NOMO-1 (cell line): ENCODE data around the gene SHC1.

Experiments used
- DNase-seq, 2 experiments: peaks; one replicate each; lab custom pipeline; 2025; ENCODE audit not compliant: unreplicated experiment in 2 of 2; lab: John Stamatoyannopoulos, UW

The SHC1 gene, protein sequence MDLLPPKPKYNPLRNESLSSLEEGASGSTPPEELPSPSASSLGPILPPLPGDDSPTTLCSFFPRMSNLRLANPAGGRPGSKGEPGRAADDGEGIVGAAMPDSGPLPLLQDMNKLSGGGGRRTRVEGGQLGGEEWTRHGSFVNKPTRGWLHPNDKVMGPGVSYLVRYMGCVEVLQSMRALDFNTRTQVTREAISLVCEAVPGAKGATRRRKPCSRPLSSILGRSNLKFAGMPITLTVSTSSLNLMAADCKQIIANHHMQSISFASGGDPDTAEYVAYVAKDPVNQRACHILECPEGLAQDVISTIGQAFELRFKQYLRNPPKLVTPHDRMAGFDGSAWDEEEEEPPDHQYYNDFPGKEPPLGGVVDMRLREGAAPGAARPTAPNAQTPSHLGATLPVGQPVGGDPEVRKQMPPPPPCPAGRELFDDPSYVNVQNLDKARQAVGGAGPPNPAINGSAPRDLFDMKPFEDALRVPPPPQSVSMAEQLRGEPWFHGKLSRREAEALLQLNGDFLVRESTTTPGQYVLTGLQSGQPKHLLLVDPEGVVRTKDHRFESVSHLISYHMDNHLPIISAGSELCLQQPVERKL

GRCh38 chr1:154970631-154971340, at the start of gene SHC1:
Gene SHC1 (minus strand): TSS chr1:154970747. CDS start chr1:154970526, 221 bp downstream.
- DNase-seq: no peak

GRCh38 chr1:155019377-155020245, 49.1 kb upstream of the SHC1 start:
- no peak for DNase-seq

GRCh38 chr1:155018617-155019348, 48.2 kb upstream of the SHC1 start:
- DNase-seq: no peak

- DNase-seq: no peak
Observed at GRCh38 chr1:155017946-155018316, 47.4 kb upstream of the SHC1 start.

GRCh38 chr1:155017041-155017945, 46.7 kb upstream of the SHC1 start:
- DNase-seq: peak; percentile 75 to 80

DNA sequence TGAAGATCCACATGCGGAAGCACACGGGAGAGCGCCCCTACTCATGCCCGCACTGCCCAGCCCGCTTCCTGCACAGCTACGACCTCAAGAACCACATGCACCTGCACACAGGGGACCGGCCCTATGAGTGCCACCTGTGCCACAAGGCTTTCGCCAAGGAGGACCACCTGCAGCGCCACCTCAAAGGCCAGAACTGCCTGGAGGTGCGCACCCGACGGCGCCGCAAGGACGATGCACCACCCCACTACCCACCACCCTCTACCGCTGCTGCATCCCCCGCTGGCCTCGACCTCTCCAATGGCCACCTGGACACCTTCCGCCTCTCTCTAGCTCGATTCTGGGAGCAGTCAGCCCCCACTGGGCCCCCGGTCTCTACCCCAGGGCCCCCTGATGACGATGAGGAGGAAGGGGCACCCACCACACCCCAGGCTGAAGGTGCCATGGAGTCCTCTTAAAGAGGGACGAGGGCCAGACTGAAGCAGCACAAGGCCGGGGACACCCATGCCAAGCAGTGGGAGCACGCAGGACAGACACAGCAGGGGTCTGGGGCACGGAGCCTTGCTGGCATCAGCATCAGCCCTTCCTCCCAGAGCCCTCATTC, 45.8 kb upstream of the SHC1 start:
- DNase-seq: no peak

DNA sequence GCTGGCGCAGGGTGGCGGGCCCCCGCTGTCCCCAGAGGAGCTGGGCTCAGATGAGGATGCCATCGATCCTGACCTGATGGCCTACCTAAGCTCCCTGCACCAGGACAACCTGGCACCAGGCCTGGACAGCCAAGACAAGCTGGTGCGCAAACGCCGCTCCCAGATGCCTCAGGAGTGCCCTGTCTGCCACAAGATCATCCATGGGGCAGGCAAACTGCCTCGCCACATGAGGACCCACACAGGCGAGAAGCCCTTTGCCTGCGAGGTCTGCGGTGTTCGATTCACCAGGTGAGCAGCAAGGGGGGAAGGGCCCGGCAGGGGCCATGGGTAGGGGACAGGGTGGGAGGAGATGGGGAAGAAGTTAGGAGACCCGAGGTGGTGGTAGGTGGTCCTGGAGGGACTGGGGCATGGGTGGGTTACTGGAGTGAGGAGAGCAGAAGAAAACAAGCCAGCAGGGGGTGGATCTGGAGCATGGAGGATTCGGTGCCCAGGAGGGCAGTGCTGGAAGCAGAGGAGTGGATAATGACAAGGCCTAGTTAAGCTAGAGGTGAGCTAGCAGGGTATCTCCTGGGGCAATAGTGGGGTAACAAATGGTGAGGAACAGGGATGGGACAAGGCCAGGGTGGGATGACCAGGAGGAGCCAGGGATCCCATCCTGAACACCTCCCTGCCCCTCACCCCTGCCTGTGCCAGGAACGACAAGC, 45.1 kb upstream of the SHC1 start:
- DNase-seq: no peak

DNA sequence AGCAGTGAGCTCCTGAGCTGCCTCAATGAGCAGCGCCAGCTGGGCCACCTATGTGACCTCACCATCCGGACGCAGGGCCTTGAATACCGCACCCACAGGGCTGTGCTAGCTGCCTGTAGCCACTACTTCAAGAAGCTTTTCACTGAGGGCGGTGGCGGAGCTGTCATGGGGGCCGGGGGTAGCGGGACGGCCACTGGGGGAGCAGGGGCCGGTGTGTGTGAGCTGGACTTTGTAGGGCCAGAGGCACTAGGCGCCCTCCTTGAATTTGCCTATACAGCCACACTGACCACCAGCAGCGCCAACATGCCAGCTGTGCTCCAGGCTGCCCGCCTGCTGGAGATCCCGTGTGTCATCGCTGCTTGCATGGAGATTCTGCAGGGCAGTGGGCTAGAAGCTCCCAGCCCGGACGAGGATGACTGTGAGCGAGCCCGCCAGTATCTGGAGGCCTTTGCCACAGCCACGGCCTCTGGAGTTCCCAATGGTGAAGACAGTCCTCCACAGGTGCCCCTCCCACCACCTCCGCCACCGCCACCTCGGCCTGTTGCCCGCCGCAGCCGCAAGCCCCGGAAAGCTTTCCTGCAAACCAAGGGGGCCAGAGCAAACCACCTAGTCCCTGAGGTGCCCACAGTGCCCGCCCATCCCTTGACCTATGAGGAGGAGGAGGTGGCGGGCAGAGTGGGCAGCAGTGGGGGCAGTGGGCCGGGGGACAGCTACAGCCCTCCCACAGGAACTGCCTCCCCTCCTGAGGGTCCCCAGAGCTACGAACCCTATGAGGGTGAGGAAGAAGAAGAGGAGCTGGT, 44.4 kb upstream of the SHC1 start:
- no peak for DNase-seq

DNA sequence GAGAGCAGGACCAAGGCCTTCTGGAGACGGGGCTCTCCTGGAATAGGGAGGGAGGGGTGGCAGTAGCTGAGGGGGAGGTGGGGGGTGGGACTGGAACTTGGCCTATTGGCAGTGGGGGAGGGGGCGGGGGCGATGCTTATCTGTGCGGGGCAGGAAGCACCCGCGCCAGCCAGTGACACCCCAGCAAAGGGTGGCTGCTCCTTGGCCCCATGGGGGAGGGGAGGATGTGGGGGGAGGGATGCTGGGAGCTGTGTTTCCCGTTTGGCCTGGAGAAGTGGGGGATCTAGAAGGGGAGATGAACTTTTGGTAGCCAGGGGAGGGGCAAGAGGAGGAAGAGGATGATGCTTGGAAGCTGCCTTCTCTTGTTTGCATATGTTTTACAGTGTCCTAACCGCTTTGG, 43.1 kb upstream of the SHC1 start:
- no peak for DNase-seq

- no peak for DNase-seq
Observed at GRCh38 chr1:155012776-155013602, 42.4 kb upstream of the SHC1 start.

DNA sequence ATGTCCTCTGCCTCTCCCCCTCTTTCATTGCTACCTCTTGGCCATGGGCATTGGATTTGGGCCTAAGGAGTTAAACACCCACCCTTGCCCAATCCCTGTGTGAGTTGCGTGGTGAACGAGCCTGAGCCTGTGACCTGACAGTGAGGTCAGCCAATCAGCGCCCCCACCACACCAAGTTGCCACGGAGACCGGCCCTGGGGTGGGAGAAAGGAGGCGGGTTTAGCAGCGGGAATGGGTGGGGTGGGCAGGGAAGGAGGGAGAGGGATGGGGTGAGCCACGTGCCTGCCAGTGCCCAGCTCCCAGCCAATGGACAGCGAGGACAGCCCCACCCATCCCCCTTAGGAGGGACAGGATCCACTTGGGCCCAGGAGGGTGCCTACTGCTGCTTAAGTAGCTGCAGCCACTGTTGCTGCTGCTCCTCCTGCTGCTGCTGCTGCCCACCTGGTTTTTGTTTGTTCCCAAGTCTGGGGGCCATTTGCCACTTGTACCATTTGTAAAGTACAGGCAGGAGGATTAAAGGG, 41.5 kb upstream of the SHC1 start:
- no peak for DNase-seq

GRCh38 chr1:155011437-155012025, 41.0 kb upstream of the SHC1 start:
- no peak for DNase-seq

- DNase-seq: no peak
Observed at GRCh38 chr1:155011004-155011416, 40.5 kb upstream of the SHC1 start.

- no peak for DNase-seq
Observed at GRCh38 chr1:155010211-155010918, 39.8 kb upstream of the SHC1 start.

DNA sequence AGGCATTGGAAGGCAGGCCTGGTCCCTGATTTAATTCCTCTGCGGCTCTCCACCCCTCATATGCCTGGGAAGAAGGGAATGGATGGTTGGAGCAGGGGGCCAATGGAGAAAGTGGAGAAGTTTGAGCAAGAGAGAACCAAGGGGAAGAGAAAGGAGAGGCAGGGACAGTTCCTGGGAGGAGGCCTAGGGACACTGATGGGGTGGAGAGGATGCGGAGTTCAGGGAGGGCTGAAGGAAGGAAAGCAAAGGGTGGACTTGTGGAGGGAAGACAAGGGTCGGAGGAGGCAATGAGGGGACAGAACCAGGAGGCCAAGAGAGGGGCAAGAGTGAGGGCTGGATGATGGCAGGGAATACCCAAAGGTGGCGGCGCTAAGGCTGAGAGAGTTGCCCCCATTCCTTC, 39.2 kb upstream of the SHC1 start:
- DNase-seq: no peak
